ENCODE measurements around the gene UBE2O.

UBE2O gene

DNA sequence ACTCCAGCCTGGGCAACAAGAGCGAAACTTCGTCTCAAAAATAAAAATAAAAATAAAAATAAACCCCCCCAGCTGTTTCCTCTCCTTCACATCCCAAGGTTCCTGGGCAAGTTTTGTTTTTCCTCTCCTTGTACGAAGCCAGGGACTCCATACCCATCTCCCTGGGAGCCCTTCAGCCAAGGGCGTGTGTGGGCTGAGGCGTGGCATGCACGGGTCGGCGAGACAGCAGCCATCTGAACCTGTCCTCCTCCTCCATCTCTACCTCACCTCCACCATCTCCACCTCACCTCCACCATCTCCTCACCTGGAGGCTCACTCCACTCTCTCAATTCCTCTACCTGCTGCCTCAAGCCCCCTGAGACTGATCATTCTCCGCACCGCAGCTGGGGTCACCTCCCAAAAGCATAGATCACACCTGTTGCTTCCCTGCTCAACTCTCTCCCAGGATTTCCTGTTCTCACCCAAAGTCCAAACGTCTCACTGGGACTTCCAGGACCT, 31.3 kb upstream of the UBE2O start:
- no peak for DNase-seq

DNA sequence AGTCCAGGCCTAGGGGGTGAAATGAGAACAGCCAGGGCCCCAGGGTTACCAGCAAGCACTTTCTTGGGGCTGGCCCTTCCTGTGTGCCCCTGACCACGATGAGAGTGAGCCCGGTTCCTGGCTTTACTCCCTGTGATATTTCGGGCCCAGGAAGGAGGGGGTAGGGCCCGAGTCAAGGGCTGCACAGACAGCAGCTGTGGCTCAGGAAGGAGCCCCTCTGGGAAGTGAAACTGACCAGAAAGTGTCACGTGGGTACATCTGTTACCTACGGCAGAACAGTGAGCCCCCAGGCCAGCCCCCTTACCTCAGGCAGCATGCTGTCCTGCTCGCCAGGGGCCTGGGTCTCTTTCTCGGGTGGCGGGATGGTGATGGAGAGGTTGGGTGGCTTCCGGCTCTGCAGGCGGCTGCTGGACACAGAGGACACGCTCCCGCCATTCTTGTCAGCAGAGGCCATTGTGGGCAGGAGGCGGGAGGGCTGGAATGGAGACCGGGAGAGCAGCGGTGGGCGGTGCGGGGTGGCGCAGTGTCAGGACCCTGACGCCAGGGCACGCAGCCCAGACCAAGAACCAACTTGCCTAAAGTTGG, 28.2 kb upstream of the UBE2O start:
- peak; percentile 90 for DNase-seq

DNA sequence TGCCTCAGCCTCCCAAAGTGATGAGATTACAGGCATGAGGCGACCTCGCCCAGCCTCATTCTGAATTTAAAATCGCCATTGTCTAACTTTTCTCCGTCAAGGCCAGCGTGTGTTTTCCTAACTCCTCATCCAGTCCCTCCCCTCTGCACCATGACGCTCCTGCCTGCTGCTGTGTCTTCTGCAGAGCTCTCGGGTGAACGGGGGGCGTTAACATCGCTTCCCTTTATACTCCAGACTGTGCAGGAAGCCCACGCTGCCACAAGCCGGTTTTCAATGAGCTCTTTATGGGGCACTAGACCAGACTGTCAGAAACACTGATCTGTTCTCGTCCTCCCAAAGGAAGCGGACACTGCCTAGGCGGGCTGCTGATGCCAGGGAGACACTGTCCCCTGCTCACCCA, 27.7 kb upstream of the UBE2O start:
- peak; percentile 69 for DNase-seq

DNA sequence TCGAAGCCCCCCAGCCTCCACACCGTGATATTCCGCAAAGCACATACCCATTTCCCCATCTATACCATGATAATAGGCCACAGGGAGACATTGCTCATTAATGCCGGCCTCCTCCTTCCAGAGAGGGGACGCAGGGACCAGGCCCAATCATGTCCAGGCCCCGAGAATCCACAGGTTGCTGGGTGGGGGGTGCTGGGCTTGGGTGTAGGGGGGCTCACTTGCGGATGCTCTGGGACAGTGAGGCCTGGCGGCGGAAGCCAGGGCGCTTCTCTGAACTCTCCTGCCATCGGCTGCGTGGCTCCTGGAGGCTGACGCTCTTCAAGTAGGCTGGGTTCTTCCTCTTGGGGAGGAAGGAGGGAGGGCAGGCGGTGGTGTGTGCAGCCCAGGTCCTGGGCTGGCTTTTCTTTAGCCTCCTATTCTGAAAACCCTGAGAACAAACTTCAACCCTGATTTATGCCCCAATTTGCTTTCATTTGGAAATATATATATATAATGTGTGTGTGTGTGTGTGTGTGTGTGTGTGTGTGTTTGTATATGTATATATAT, 26.6 kb upstream of the UBE2O start:
- DNase-seq: peak; percentile 49

DNA sequence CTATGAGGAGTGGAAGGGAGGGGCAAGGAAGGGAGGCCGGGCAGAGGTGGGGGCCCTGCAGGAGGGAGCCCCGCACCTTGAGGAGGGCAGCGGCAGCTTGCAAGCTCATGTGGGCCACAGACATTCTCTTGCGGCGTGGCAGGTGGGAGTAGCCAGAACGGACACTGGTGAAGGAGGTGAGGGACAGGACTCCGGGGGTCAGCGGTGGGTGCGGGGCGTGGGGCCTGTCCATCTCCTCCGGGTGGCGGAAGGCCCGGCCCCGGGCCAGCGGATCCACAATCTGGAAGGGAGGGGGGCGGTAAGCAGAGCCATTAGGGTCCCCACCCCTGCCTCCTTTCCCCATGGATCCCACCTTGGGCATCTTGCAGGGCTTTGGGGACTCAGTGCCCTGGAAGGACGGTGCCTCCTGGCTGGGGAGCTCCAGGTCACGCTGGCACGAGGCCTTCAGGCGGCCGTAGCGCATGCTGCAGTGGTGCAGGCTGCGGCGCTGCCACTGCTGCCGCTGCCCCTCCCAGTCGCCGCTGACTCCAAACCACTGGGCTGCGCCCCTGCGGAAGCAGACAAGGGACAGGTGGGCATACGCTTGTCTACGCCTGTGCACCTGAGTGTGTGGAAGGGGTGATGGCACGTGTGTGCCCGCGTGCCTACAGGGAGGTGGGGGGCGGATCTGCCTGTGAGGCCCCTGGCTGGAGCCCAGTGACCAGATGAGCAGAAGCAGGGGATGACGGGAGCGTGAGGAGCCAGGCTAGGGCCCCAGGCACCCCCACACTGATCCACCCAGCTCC, 26.0 kb upstream of the UBE2O start:
- DNase-seq: no peak

DNA sequence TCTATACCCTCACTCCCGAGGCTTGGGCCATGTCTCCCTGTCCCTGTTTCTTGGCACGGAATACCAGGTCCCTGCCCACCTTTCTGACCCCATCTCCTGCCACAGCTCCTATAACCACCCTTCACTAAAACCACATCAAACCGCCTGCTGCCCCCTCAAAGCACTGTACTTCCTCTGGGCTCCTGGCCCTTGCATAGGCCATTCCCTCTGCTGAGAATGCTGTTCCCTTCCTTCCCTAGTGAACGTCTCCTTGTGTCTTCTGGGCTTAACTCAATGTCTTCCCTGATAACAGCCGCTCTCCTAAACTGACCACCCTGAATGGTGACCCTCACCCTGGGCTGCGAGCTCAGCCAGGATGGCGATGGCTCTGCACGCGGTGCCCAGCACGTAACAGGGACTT, 25.1 kb upstream of the UBE2O start:
- DNase-seq: no peak

DNA sequence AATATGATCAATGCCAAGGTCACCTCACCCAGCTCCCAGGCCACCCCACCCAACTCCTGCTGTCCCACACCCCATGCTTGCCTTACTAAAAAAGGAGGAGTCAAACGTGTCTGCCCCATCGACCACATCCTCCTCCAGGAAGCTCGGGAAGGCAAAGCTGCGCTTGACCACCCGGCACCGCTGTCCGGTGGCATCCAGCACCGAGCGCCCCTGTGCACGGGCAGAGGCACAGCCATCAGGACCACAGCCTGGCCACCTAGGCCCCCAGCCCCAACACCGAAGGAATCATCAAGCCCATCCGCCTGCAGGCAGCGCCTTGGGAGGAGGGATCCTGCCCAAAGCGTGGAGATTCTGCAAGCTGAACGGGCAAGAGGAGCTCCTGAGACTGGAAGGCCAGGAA, 24.6 kb upstream of the UBE2O start:
- no peak for DNase-seq

DNA sequence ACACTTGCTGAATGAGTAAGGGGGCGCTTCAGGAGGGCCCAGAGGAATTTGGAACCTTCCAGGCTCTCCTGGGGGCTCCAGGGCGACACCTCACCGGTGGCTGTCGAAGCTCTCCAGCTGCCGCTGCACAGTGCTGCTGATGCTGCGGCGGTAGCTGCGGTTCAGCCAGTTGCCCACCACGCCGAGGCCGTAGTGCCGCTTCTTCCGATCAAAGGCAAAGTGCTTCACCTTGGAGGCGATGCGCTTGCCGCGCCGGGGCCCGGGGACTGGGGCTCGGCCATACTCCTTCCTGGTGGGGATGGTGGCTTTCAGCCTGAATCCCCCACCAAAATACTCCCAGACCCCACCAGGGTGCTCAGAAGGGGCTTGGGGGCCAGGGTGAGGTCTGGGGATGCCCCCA, 23.8 kb upstream of the UBE2O start:
- no peak for DNase-seq

DNA sequence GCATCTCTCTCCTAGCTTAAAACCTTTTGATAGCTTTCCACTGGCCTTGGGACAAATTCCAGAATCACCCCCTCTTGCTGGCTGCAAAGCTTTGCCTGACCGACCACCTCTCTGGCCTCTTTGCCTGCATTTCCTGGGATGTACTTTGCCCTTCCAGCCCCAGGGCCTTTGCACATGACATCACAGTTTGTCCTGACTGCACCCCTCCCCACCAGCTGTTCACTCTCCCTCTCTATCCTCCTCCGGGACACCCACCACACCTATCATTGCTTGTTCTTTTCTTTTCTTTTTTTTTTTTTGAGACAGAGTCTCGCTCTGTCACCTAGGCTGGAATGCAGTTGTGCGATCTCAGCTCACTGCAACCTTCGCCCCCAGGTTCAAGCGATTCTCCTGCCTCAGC, 22.4 kb upstream of the UBE2O start:
- no peak for DNase-seq

DNA sequence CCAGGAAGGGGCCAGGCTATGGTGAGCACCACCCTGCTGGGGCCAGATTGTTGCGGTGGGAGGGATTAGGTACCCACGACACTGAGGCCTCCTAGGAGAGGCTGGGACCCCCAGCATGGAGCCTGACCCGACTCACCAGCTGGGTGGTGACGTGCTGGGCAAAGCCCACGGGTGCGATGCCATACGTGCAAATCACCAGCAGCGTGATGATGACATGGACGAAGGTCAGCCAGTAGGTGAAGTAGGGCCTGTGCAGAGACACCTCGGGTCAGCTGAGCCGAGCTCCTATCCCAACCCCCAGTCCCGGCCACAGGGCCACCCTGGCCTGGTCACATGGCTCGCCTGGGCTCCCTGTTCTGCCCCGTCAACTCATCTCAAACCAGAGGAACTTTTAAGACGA, 21.9 kb upstream of the UBE2O start:
- no peak for DNase-seq

DNA sequence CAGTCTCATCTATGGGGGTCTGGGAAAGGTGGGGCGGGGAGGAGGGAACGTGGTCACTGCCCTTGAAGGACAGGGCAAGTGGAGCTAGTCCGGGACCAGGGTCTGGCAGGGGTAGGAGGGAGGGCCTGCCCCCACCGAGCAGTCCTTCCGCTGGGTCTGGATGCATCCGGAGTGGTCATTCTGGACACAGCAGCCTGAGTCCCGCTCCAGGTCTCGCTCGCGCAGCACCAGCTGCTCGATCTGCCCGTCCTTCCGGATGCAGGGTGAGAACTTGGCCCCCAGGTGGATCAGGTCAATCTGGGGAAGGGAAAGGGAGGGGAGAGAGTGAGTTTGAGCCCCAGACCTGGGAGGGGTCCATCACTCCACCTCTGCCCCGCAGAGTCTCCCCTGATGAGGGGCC, 21.3 kb upstream of the UBE2O start:
- DNase-seq: no peak

DNA sequence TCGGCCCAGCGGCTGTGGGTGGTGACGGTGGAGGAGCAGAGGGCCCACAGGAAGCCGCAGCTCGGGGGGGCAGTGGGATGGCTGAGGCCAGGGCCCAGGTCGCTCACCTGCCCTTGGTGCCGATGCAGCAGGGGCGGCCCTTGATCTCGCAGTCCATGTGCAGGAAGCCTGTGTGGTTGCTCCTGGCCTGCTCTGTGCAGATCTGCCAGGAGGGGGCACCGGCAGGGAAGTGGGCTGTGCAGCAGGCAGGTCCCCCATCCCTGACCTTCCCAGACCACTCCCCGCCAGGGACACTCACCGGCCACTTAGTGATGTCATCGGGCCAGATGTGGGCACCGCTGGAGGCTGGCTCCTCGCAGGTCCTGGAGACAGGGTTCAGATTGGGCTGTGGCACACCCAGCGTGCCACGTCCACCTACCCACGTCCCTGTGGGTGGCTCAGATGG, 20.6 kb upstream of the UBE2O start:
- DNase-seq: no peak

DNA sequence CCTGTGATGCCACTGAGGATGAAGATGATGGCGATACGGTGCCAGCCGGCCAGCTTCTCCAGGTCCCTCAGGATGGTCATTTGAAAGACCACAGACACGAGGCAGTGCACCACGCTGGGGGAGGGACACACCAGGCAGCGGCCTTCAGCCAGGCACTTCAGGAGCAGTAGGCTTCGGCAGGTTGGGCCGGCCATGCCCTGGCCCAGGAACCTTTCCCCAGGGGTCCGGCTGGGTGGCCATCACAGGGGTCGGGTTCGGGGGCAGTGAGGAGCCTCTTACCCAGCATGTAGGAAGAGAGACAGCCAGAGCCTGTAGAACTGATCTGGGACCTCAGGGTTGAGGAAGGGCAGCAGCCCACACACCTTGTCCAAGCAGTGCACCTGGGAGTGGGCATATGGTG, 19.8 kb upstream of the UBE2O start:
- DNase-seq: no peak

DNA sequence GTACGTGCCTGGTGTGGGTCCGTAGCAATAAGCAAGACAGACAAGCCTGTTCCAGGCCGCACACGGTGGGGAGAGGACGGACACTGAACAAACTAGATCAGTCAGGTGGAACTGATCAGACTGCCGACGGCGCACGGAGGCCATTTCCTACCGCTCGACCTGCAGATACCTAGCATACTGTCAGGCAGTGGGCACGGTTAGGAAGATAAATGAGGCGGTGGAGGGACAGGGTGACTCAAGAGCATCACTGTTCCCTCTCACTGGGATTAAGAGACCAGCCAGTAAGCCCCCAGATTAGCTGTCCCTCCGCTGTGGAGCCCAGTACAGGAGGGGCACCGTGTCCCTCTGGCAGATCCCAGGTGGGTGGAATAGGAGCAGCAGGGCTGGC, 19.3 kb upstream of the UBE2O start:
- DNase-seq: no peak

DNA sequence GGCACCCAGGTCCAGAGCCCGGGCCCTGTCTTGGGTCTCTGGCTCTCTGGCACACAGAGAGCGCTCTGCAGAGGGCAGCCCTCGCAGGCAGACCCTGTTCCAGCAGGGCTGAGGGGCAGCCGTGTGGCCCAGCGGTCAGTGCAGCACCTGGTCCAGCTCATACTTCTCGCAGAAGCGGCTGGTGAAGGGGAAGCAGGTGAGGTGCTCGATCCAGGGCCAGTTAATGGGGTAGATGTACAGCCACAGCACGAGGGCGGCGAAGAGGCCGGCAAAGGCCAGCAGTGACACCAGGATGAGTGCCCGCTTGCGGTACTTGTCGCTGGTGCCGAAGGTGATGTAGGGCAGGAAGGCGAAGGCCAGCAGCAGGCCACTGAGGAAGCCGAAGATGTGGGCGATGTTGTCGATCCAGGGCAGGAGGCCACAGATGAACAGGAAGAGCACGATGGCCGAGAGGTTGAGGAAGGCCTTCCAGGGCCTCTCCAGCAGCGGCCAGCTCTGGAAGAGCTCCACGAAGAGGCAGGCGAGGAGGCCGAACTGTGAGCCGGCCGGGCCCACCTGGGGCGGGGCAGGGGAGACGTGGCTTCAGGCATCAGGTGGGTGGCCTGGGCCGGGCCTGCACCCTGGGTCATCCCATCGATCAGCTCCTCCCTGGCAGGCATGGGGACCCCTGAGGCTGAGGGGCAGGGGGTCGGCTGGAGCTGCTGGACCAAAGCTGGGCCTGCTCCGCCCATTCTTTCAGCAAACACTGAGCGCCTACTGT, 18.7 kb upstream of the UBE2O start:
- DNase-seq: no peak

DNA sequence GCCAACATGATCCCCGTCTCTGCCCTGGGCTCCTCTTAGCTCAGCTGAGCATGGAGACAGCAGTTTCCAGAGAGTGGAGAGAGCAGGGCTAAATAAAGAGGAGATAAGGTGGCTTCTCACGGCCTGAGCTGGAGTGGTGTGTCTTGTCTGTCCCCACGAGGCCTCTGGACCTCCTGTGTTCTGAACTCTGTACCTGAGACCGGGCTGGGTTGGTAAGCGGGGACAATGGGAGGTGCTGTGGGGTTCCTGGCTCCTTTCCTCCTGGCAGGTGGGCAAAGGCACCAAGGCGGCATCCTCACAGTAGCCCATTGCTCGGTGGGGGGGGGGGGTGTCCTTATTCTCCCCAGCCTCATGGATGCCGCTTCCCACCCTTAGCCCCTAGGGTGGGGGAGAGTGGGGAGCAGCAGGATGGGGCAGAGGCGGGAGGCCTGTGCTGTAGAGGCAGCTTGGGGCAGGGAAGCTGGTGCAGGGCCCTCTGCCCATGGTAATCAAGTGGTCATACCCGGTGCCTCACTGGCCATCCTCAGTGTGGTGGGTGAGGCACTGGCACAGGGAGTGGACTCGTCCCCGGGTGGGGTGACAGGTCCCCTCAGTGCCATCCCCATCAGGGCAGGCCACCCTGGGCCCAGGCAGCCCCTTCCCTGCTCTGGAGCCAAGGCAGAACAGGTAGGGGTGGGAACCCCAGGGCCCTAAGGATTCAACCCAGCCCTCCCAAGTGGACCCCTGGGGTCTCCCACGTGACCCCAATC, 17.2 kb upstream of the UBE2O start:
- DNase-seq: no peak

DNA sequence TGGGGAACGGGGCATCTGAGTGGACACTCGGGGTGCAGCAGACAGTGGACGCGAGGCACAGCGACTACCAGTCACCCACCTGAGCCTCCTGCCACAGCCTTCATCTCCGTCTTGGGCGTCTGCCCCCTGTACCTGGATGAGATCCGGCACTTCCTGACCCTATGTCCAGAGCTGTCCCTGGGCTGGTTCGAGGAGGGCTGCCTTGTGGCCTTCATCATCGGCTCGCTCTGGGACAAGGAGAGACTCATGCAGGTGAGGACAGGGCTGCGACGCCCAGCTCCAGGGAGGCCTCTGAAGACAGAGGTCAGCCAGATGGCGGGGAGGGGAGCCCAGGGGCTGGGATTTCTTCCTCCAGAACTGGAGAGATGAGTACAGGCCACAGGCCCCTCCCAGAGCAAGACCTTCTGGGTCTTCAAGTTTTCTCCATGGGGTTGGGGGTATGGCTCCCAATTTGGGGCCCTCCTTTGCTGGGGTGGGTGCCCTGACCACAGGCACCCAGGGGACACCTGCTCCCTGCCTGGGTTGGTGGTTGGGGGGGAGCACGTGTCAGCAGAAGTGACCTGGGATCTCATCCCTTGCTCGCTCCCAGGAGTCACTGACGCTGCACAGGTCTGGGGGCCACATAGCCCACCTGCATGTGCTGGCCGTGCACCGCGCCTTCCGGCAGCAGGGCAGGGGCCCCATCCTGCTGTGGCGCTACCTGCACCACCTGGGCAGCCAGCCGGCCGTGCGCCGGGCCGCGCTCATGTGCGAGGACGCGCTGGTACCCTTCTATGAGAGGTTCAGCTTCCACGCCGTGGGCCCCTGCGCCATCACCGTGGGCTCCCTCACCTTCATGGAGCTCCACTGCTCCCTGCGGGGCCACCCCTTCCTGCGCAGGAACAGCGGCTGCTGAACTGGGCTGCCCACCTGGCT, 16.4 kb upstream of the UBE2O start:
- no peak for DNase-seq

DNA sequence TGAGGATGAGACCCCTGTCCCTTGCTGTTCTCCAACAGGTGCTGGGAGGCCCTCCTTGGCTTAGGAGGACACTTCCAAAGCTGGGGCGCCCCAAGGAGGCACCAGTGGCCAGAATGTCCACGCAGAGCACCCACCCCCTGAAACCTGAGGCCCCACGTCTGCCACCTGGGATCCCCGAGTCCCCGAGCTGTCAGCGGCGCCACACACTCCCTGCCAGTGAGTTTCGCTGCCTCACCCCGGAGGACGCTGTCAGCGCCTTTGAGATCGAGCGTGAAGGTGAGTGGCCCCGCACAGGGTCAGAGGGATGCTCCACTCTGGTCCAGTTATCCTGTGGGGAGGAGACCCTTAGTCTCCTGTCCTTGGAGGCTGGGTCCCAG, 15.7 kb upstream of the UBE2O start:
- no peak for DNase-seq

DNA sequence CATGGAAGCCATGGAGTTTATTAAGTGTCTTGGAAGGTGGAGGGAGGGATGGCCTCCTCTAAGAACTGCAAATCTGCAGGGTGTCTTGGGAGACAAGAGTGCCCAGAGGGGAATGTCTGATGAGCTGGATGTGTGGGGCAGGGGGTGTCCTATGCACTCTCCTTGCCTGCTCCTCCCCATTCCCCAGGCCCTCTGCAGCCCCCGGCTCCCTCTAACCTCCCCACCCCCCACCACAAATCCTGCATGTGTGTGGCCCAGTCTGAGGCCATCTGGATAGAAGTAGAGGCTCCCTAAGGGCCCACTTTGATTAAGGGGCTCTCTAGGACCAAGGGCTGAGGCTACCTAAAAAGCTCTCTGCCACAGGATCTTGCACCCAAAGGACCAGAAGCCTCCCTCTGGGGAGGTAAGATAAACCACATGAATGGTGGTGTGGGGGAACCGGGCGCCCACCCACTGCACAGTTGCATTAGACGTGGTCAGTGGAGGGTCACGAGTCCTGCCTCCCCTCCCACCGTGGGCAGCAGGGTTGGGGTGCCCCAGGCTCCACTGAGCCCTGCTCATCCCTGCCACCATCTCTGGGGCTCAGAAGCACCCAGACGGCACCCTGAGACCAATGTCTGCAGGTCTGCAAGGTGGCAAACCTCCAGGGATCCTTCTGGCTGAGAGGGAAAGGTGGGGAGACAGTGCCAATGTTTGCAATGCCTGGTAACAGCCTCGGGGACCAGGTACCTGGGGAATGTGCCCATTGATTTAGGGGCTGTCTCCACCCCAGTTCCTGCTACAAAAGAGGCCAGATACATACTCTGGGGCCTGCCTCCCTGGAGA, 15.1 kb upstream of the UBE2O start:
- no peak for DNase-seq

DNA sequence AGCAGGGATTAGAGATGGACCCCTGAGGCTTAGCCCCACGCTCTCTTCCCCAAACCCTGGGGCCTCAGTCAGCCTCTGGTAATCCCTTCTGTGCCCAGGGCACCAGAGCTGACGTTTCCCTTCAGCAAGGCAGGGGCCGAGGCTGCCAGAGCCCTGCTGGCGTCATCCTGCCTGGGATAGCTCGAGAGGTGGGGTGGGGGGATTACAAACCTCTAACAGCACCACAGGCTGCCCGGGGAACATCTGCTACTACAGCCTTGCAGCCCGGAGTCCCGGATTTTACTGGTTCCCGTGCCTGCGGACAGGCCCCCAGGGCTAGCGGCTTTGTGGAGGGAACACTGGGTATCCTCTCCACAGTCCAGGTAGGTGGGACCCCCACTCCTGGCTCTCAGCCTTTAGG, 14.4 kb upstream of the UBE2O start, which contains the start of gene AANAT:
Gene AANAT (plus strand): TSS at position 238 of the 400 bp plus-strand sequence. CDS start 1,144 bp downstream, outside the sequence.
- DNase-seq: no peak

DNA sequence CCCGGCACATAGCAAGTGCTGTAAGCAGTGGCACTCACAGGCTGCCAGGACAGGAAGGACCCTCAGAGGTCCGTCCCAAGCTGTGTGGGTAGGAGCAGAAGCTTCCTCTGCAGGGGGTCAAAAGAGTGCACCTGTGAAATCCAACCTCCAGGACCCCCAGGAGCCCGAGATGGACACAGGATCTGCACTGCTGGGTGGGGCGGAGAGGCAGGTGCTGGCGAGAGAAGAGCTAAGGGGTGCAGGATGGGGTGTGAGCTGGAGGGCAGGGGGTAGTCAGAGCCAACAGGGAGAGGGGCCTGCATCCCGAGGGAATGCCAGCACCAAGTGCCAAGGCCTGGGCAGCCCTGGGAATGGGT, 13.8 kb upstream of the UBE2O start:
- no peak for DNase-seq
